ENCODE results near the gene ZFYVE21. TPM values are rescaled to one million over a fixed set of nuclear protein-coding genes. Genes with fewer than 3 reads are reported as not detected.

Gene ZFYVE21
- total RNA-seq, 1 donor from 2014 or later, result 40.2 TPM

GRCh38 chr14:103705118-103705503, 10.5 kb upstream of the ZFYVE21 start:
- Mint-ChIP-seq H3K4me3 (no peak overlapping the region), H3K27me3 (ENCODE audit: low read depth) (no peaks in the 10 kb centered on the region), H3K4me1 (no peaks in the 10 kb centered on the region), H3K27ac (peak overlapping the region; percentile 67), H3K9me3 (no peaks in the 10 kb centered on the region), H3K36me3 (peaks cover 18% of the 10 kb centered on the region)
- TF ChIP-seq CTCF (IDR thresholded peaks at IDR 0.05; ENCODE audit: unreplicated experiment), result no peak
- no peak for DNase-seq (ENCODE audit: low spot score in 2 of 2, unreplicated experiment in 2 of 2)

- Mint-ChIP-seq H3K36me3 (peaks cover 18% of the 10 kb centered on the region), H3K27me3 (ENCODE audit: low read depth) (no peaks in the 10 kb centered on the region), H3K4me3 (no peak overlapping the region), H3K9me3 (no peaks in the 10 kb centered on the region), H3K27ac (no peak overlapping the region), H3K4me1 (no peaks in the 10 kb centered on the region)
- TF ChIP-seq CTCF (IDR thresholded peaks at IDR 0.05; ENCODE audit: unreplicated experiment), result no peak
- DNase-seq (ENCODE audit: low spot score in 2 of 2, unreplicated experiment in 2 of 2), result no peak
Measured at GRCh38 chr14:103705504-103706284, 9.9 kb upstream of the ZFYVE21 start.

GRCh38 chr14:103706551-103707328, 8.9 kb upstream of the ZFYVE21 start:
- TF ChIP-seq CTCF (IDR thresholded peaks at IDR 0.05; ENCODE audit: unreplicated experiment), result no peak
- Mint-ChIP-seq H3K27ac (no peak overlapping the region), H3K27me3 (ENCODE audit: low read depth) (no peaks in the 10 kb centered on the region), H3K9me3 (no peaks in the 10 kb centered on the region), H3K4me3 (no peak overlapping the region), H3K36me3 (peaks cover 18% of the 10 kb centered on the region), H3K4me1 (no peaks in the 10 kb centered on the region)
- no peak for DNase-seq (ENCODE audit: low spot score in 2 of 2, unreplicated experiment in 2 of 2)

- Mint-ChIP-seq H3K4me1 (no peaks in the 10 kb centered on the region), H3K9me3 (no peaks in the 10 kb centered on the region), H3K4me3 (no peak overlapping the region), H3K27ac (no peak overlapping the region), H3K36me3 (peaks cover 13% of the 10 kb centered on the region), H3K27me3 (ENCODE audit: low read depth) (no peaks in the 10 kb centered on the region)
- DNase-seq (ENCODE audit: low spot score in 2 of 2, unreplicated experiment in 2 of 2), result no peak
- TF ChIP-seq CTCF (IDR thresholded peaks at IDR 0.05; ENCODE audit: unreplicated experiment), result no peak
Measured at GRCh38 chr14:103707329-103708263, 8.0 kb upstream of the ZFYVE21 start.

- Mint-ChIP-seq H3K4me3 (no peak overlapping the region), H3K4me1 (peaks cover 1% of the 10 kb centered on the region), H3K36me3 (peaks cover 4% of the 10 kb centered on the region), H3K9me3 (no peaks in the 10 kb centered on the region), H3K27ac (no peak overlapping the region), H3K27me3 (ENCODE audit: low read depth) (no peaks in the 10 kb centered on the region)
- no peak for DNase-seq (ENCODE audit: low spot score in 2 of 2, unreplicated experiment in 2 of 2)
- TF ChIP-seq CTCF (IDR thresholded peaks at IDR 0.05; ENCODE audit: unreplicated experiment), result no peak
Measured at GRCh38 chr14:103708750-103709187, 6.8 kb upstream of the ZFYVE21 start.
